Amniotic stem cell (primary cell): ENCODE results near the gene RNF222.
"Not testable (repeated sequence)": the region's sequence is repeated elsewhere in the genome, so short reads cannot be mapped to it uniquely, and the experiment has no call there.

Source experiments
- DNase-seq: peaks from one replicate; lab custom pipeline; 2025; lab: John Stamatoyannopoulos, UW

RNF222 gene

GRCh38 chr17:8410883-8411238 is 13.2 kb upstream of the RNF222 start:
- no peak for DNase-seq

GRCh38 chr17:8409966-8410882 is 12.6 kb upstream of the RNF222 start:
- DNase-seq = peak; percentile 78

GRCh38 chr17:8408371-8408770 is 10.7 kb upstream of the RNF222 start:
- DNase-seq = no peak

- no peak for DNase-seq
Measured at GRCh38 chr17:8406174-8406573, 8.5 kb upstream of the RNF222 start.

GRCh38 chr17:8405499-8406016 is 7.9 kb upstream of the RNF222 start:
- DNase-seq = no peak

- DNase-seq = no peak
Measured at GRCh38 chr17:8402921-8403536, 5.4 kb upstream of the RNF222 start.

GRCh38 chr17:8401107-8401506 is 3.5 kb upstream of the RNF222 start:
- DNase-seq = no peak

GRCh38 chr17:8398980-8399379 is 1.4 kb upstream of the RNF222 start:
- no peak for DNase-seq

GRCh38 chr17:8394497-8394896 is 3.1 kb downstream of the RNF222 start:
- DNase-seq = not testable (repeated sequence)

- DNase-seq = no peak
Measured at GRCh38 chr17:8393470-8394231, 4.0 kb downstream of the RNF222 start.

GRCh38 chr17:8392674-8393469 is 4.8 kb downstream of the RNF222 start:
- no peak for DNase-seq

- DNase-seq = no peak
Measured at GRCh38 chr17:8392274-8392673, 5.4 kb downstream of the RNF222 start.

- no peak for DNase-seq
Measured at GRCh38 chr17:8391711-8392110, 5.9 kb downstream of the RNF222 start.

GRCh38 chr17:8387914-8388651 is 9.5 kb downstream of the RNF222 start:
- no peak for DNase-seq

- DNase-seq = no peak
Measured at GRCh38 chr17:8386841-8387240, 10.8 kb downstream of the RNF222 start.

GRCh38 chr17:8384801-8385378 is 12.7 kb downstream of the RNF222 start:
- peak; percentile 59 for DNase-seq

- DNase-seq = peak; percentile 96
Measured at GRCh38 chr17:8383143-8383822, 14.3 kb downstream of the RNF222 start, which contains the start of gene RPL26. RPL26 (minus strand) TSS chr17:8383193; CDS start chr17:8382310, 883 bp downstream.

GRCh38 chr17:8382880-8383142 is 14.8 kb downstream of the RNF222 start:
- DNase-seq = no peak

GRCh38 chr17:8382052-8382879 is 15.4 kb downstream of the RNF222 start:
- DNase-seq = no peak
